RWPE1 (cell line): Measurements from ENCODE around the gene INPP5K.
"Not testable (repeated sequence)": the region's sequence is repeated elsewhere in the genome, so short reads cannot be mapped to it uniquely, and the experiment has no call there.

Experiments used
- CTCF ChIA-PET: fragments of 350-600 bp; sonication (Branson Sonifier 250); formaldehyde crosslinking; extraction: SDS; loops from one replicate; lab custom pipeline; 2021; lab: Yijun Ruan, JAX
- POLR2A ChIA-PET: fragments of 400-600 bp; formaldehyde crosslinking; extraction: SDS; loops from one replicate; lab custom pipeline; 2020; ENCODE audit warnings: antibody characterized with exemption; ENCODE audit not compliant: low non-redundant PET; lab: Yijun Ruan, JAX
- DNase-seq: peaks from one replicate; pipeline ENCODE4 v3.0.0; 2012; ENCODE audit warnings: low spot score
- H3K27ac ChIP-seq: fragments of 450-650 bp; 2 replicates; pipeline ENCODE4 v1.5.1; 2017
- TF ChIP-seq, protein P1 (sequence below): fragments of 450-650 bp; conservative IDR thresholded peaks from 2 replicates; pipeline ENCODE4 v1.5.1; 2017; ENCODE audit warnings: low read depth, mild to moderate bottlenecking

Gene INPP5K

GRCh38 chr17:1511756-1512321, 4.6 kb downstream of the INPP5K start:
- POLR2A ChIA-PET: interaction anchor here (1.1 kb wide), 1 partner anchor 21 kb away, joined by 5 read pairs; no protein-coding TSS in a partner anchor
- DNase-seq: peak; percentile 45
- peak overlapping the region; percentile 93 for H3K27ac ChIP-seq
- CTCF ChIA-PET: interaction anchor here (0.9 to 1.7 kb wide), 2 partner anchors 63 to 147 kb away, joined by 3 read pairs; no protein-coding TSS in a partner anchor
- TF ChIP-seq, protein P1, sequence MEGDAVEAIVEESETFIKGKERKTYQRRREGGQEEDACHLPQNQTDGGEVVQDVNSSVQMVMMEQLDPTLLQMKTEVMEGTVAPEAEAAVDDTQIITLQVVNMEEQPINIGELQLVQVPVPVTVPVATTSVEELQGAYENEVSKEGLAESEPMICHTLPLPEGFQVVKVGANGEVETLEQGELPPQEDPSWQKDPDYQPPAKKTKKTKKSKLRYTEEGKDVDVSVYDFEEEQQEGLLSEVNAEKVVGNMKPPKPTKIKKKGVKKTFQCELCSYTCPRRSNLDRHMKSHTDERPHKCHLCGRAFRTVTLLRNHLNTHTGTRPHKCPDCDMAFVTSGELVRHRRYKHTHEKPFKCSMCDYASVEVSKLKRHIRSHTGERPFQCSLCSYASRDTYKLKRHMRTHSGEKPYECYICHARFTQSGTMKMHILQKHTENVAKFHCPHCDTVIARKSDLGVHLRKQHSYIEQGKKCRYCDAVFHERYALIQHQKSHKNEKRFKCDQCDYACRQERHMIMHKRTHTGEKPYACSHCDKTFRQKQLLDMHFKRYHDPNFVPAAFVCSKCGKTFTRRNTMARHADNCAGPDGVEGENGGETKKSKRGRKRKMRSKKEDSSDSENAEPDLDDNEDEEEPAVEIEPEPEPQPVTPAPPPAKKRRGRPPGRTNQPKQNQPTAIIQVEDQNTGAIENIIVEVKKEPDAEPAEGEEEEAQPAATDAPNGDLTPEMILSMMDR: no peak

DNA sequence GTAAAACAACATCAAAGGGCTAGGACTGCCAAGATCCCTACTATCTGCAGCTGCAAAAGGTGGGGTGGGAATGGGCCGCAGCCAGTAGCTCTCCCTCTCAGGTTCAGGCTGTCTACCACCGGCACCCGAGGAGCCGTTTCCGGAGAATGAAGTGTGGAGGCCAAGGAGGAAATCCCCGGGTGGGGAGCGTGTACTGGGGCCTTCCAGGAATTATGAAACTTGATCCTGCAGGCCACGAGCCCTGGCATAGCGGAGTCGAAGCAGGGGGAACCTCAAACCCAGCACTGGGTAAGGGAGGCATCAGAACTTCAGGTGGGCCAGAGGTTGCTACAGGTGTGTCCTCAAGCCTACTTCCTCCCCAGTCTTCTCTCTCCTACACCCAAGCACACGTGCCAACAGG, 5.1 kb downstream of the INPP5K start:
- H3K27ac ChIP-seq: peak overlapping the region; percentile 93
- DNase-seq: no peak
- TF ChIP-seq, protein P1: no peak
- ChIA-PET CTCF (interaction anchor here (0.7 kb wide), 1 partner anchor 193 kb away, joined by 3 read pairs; no protein-coding TSS in a partner anchor), POLR2A (no interaction called here)

DNA sequence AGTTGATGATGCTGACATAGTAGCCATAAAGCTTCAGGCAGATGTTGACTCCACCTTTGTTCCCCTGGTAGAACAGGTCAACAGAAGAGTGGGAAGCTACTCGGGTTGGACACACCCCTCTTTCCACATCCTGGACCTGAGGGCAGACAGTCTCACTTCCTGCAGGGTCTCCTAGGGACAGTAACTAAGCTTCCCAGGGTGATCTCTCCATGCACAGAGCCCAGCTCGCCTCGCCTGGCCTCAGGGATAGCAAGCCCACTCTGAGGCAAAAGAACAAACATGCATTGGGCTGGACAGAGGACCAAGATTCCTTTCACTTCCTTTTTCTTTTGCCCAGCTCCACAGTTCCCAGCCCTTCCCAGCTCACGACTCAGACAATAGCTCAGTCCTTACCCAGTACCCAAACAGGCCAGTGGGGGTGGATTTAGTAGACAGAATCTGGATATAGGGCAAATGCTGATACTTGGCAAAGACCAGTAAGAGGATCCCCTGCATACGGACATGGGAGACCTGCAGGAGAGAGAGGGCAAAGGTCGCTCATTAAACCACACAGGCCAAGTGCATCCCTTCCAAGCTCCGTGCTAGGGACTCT, 7.0 kb downstream of the INPP5K start:
- DNase-seq: no peak
- TF ChIP-seq, protein P1: no peak
- H3K27ac ChIP-seq: peak overlapping the region; percentile 46; the same call in 1 of the 2 replicates
- CTCF ChIA-PET: interaction anchor here (0.7 to 0.9 kb wide), 2 partner anchors 12 to 19 kb away, joined by 3 to 10 read pairs; no protein-coding TSS in a partner anchor
- POLR2A ChIA-PET: no interaction called here

GRCh38 chr17:1508709-1509108, 7.7 kb downstream of the INPP5K start:
- DNase-seq, POLR2A ChIA-PET, H3K27ac ChIP-seq: not testable (repeated sequence)
- CTCF ChIA-PET: interaction anchor here (0.9 kb wide), 1 partner anchor 18 kb away, joined by 3 read pairs; no protein-coding TSS in a partner anchor

- H3K27ac ChIP-seq: no peak overlapping the region
- DNase-seq: no peak
- ChIA-PET POLR2A (no interaction called here), CTCF (no interaction called here)
- TF ChIP-seq, protein P1: no peak
Observed at GRCh38 chr17:1506649-1507267, 9.7 kb downstream of the INPP5K start.

DNA sequence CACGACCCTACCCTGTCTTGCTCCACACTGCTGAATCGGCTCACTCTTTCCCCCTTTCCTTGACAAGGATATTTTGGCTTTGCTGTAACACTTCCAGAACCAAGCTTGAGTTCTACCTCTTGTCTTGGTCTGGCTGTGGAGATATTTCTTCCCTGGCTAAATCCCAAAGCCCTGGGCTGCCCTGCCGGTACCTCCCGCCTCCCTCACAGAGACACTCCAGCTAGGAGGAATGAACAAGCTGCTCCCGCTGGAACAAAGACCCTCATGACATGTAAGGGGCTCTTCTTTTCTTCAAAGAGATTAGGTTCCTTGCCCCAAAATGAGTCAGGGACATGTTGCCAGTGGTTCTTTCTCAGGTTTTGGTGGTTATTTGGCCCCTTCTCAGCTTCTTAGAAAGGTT, 10.8 kb downstream of the INPP5K start:
- DNase-seq: no peak
- ChIA-PET CTCF (no interaction called here), POLR2A (interaction anchor here (0.9 kb wide), 1 partner anchor 10 kb away, joined by 5 read pairs; no protein-coding TSS in a partner anchor)
- peak overlapping the region; percentile 22 for H3K27ac ChIP-seq
- TF ChIP-seq, protein P1: no peak
